ENCODE data around the gene REEP2.

DNA sequence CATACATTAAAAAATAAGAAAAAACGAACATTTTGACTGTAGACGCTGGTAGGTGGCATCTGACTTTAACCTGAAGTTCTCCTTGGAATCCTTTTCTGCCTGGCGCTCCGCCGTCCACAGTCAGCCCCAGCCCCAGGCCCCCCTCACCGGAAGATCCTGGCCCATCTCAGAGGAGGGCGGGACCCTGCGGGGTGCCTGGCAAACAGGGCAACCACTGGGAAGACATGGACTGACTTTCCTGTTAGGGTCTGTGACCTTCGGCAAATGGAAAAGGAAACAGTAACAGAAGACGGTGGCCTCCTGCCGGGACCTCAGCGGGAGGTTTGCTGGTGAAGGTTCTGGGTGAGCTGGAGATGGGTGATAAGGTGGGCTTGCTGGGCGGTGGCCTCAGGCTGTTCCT, 14.7 kb downstream of the REEP2 start:
- no peak for TF ChIP-seq CTCF (IDR thresholded peaks at IDR 0.05)
- no peak for TF ChIP-seq POLR2A (IDR thresholded peaks at IDR 0.05)

Measured in thyroid gland (tissue), 4 donors.